HG02588 (cell line): ENCODE results near the gene CDRT15L2.
A peak's percentile ranks its signal among the peaks of the same experiment; 100 is the strongest.
"Not testable (repeated sequence)": the region's sequence is repeated elsewhere in the genome, so short reads cannot be mapped to it uniquely, and the experiment has no call there.

Experiments
- ATAC-seq: cut with Tn5 transposase; IDR thresholded peaks from one replicate; pipeline ENCODE4 v1.9.1; 2021; ENCODE audit warnings: mild to moderate bottlenecking, moderate library complexity; ENCODE audit not compliant: unreplicated experiment

CDRT15L2 gene

DNA sequence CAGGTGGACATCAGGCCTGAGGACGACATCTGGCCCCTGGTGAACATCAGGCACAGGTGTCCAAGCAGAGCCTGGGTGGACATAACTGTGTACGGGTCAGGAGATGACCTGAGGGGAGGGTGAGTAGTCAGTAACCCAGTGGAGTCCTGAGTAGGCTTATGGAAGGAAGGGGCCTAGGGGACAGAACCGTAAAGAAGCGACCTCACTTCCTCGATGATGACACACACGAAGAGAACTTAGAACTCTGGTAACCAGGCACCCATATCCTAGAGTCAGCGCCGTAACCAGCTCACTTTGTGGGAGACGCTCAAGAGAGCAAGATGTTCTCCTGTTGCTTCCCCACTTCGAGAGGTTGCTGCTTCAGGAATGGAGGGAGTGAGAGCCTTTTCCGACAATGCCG lies at the start of gene CDRT15L2:
CDRT15L2 (plus strand) TSS at position 301 of the 400 bp plus-strand sequence; CDS start at position 321, 20 bp downstream.
- not testable (repeated sequence) for ATAC-seq

DNA sequence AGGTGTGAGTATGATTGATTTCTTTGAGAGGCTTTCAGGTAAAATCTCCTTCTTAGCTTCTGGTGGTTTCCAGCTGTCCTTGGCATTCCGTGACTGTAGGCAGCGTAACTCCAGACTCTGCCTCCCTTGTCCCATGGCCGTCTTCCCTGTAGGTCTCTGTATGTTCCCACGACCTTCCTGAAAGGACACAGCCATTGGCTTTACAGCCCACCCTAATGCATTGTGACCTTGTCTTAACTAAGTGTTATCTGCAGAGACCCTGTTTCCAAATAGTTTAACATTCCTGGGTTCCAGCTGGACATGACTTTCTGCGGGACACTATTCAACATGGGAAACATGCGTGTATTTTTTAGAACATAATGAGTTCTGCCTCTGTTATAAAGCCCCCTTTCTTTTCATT lies 49.4 kb upstream of the CDRT15L2 start:
- not testable (repeated sequence) for ATAC-seq

DNA sequence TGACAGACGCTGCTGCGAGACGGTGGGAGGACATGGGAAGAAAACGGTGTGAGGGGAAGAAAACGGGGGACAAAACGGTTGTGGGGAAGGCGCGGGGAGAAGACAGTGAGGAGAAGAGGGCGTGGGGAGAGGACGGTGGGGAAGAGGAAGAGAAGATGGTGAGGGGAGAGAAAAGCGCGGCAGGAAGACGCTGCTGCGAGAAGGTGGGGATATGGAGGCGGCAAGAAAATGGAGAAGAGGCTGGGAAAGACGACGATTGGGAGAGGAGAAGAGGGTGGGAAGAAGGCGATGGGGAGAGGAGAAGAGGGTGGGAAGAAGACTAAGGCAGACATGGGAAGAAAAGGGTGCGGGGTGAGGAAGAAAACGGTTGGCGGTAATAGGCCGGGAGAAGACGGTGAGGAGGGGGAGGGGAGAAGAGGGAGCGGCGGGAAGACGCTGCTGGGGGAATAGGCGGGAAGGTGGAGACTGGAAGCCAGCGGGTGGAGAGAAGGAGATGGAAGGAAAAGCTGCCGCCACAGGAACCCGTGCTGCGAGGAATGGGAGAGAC lies 46.9 kb upstream of the CDRT15L2 start:
- not testable (repeated sequence) for ATAC-seq

DNA sequence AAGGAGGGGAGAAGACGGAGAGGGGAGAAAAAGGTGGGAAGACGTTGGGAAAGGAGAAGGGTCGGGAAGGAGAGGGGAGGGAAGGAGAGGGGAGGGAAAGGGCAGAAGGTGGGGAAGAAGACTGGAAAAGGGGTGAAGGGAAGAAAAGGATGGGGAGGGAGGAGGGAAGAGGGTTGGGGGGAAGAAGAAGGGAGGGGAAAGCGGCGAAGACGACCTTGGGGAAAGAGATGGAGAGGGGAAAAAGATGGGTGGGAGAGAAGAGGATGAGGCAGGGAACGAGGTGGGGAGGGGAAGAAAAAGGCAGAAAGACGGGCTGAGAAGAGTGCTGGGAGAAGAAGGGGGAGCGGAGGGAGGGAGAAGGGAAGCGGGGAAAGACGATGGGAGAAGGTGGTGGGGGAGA lies 46.3 kb upstream of the CDRT15L2 start:
- not testable (repeated sequence) for ATAC-seq

DNA sequence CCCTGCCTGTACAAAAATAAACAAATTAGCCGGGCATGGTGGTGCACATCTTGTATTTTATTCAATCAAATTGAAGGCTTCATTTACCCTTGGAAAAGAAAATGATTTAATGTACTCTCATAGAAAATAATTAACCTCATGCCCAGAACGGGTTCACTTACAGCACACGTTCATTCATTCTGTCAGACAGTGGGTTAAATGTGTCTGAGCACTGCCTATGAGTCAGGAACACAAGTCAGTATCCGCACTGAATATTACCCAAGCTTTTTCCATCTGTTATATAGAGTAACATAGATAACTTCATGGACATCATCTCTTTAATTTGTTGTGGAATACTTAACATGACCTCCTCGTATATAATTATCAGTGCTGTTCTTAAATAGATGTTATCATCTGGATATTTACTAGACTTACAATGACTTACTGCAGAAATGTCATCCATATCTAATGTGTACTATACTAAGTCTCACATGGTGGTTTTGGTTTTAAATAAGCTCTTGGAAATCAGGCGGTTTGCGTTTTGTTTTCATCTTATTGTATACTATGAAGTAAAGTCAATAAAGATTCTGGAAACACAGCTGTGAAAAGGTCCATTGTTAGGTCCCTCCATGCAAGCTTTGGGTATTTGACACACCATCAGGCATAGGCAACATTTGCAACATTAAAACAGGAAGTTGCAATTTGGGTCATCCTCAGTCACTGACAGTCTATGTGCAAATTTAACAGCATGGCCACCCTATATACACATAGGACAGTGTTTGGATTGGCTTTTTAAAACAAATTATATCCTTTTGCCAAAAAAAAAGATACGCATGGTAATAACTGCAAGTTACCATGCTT lies 44.6 kb upstream of the CDRT15L2 start:
- not testable (repeated sequence) for ATAC-seq

DNA sequence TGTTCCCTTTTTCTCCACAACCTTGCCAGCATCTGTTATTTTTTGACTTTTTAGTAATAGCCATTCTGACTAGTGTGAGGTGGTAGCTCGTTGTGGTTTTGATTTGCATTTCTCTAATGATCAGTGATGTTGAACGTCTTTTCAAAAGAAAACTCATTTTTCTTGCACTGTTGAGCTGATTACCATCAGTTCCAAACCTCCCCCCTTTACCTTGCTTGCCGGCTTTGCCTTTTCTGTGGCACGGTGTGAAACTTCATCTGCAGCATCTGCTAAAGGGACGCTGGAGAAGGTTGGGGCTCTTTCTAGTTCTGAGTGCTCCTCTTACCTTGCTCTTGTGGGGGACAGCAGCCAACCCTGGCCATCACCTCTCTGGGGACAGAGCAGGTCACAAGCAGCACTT lies 39.1 kb upstream of the CDRT15L2 start:
- peak; percentile 91 for ATAC-seq

DNA sequence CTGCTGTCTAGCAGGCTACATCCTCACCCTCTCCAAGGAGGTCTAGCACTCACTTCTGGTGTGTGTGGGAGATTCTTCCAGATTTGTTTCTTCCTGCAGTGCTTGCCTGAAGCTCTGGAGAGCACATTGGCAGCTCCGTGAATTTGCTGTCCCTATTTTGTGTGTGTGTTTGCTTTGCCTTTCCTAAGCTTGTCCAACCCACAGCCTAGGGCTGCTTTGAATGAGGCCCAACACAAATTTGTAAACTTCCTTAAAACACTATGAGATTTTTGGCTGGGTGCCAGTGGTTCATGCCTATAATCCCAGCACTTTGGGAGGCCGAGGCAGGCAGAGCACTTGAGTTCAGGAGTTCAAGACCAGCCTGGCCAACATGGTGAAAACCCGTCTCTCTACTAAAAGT lies 38.7 kb upstream of the CDRT15L2 start:
- ATAC-seq: not testable (repeated sequence)

DNA sequence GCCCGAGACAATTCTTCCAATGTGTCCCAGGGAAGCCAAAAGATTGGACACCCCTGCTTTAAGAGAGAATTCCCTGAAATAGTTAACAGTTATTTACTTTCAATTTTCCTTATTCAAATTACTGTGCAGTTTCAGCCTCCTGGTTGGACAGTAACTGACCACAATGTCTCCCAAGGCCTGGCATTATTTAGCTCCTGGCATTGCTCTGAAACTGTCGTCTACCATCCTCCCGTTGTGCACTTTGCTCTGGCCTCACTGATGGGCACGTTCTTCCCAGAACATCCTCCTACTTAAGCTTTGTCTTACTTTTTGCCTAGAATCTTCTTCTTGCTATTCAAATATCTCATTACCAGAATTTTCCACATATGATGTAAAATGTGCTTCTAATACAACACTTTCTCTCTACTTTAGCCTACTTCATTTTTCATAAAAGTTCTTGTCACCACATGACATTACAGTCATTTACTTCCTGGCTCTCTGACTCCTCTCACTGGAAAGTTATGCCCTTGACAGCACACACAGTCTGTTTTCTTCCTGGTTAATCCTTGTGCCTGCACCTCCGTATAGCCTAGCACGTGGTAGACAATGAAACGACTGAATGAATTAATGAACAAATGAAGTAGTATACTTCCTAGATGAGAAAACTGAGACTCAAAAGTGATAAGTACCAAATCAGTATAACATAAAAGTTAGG lies 37.5 kb upstream of the CDRT15L2 start:
- ATAC-seq: not testable (repeated sequence)

DNA sequence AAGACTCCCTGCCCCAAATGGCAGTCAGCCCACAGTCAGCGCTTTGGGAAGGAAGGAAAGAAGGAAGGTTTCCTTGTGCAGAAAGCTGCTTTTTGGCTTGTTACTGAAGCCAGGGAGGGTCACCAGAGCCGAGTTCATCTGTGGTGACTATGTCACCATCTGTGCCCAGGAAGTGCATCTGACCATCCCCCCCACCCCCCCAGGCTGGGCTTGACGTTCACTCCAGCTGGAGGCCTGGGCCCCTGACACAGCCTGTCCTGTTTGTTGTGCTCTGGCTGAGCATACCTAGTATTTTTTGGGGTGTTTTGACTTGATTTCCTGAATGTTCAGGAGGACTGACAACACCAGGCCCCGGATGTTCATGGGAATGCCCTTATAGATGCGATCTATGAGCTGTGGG lies 31.6 kb upstream of the CDRT15L2 start:
- ATAC-seq: not testable (repeated sequence)

DNA sequence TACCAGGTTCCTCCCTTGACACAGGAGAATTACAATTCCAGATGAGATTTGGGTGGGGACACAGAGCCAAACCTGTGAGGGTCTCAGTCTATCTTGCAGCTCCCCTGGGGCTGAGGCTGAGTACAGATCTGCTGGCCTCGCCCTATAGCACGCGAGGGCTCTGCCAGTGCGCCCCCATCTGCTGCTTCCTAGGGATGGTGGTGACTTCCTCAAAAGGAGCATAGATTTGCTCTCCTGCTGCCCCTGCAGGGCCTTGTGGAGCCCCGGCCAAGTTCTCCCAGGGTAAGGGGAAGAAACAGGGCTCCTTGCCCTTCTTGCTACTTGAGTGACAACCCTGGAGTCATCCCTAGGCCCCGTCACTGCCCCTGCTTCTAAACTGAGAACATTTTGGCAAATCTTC lies 26.6 kb upstream of the CDRT15L2 start:
- not testable (repeated sequence) for ATAC-seq

DNA sequence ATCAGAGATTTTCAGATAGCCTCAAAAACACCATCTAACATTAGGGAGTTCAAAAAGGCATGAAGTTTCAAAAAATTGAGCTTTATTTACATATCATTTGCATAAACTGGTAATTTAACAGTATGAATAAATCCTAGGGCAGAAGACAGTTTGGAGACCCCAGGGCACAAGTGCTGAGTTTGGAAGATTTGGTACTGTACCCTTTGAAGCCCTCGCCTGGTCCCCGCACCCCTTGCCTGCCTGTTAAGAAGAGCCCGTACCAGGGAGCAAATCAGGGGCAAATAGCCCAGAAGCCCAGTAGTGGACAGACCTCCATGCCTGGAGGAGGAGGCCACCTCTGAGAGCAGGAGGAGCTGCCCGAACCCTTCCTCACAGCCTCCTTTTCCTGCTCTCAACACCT lies 24.8 kb upstream of the CDRT15L2 start:
- not testable (repeated sequence) for ATAC-seq

DNA sequence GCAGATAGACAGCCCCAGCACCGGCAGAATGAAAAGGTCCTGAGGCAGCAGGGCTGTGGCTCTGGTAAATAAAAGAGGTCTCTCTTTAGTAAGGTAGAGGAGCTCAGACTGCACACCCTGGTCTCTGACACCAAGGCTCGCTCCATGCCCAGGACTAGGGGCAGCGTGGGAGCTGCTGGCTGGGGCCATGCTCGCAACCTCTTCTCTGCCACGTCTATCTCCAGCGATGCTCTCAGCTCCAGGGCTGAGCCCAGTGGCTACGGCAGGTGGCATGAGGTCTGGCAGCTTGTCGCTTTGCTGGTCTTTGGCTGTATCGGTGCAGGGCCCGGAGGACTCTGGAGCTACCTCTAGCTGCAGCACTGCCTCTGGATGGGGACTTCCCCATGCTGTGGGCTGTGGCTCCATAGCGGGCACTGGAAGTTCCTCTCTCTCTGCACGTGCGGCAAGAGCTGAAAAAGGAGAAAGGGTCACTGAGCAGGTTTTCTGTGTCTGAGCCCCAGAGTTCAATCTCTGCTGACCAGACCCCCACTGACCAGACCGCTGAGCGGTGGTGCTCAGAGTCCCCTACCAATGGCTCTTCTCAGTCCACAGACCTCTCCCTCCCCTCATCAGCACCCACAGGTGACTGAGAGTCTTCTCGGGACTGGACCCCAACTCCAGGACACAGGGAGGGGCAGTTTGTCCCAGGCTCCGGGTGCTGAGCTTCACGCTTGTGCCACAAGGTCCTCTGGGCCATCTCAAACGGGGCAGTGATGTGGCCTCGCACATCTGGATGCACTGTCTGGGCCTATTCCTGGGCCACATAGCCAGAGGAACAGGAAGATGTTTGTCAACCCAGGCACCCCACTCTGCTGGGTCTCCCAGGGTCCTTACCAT lies 24.2 kb upstream of the CDRT15L2 start:
- ATAC-seq: not testable (repeated sequence)

DNA sequence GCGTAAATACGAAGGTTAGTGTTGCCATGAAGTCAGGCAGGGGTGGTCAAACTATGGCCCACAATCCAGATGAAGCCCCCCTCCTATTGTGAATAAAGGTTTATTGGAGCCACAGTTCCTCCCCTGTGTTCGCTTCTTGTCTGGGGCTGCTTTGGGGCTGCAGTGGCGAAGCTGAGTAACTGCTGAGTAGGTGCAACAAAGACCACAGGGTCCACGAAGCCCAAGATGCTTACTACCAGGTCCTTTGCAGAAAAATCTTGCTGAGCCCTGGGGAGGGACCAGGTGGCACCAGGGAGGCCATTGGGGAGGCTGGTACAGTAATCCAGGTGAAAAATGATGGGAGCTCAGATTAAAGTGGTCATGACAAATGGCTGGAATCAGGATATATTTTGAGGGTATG lies 21.4 kb upstream of the CDRT15L2 start:
- ATAC-seq: not testable (repeated sequence)

DNA sequence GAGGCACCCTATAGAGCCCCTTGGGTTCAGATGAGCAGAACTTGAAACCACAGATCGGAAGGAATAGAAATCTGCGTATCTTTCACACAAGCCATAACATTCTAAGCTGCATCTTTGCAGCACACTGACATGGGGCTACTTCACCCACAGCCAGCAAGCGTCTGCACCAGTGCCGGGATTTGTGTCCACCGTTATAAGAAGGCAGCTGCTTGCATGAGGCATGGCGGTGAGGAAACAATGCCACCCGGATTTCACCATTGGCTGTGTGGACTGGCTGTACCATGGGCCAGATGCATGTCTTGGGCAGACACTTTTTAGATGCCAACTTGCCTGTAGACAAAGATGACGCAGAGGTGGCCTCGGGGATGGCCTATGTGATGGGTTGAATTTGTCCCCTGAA lies 20.5 kb upstream of the CDRT15L2 start:
- not testable (repeated sequence) for ATAC-seq

DNA sequence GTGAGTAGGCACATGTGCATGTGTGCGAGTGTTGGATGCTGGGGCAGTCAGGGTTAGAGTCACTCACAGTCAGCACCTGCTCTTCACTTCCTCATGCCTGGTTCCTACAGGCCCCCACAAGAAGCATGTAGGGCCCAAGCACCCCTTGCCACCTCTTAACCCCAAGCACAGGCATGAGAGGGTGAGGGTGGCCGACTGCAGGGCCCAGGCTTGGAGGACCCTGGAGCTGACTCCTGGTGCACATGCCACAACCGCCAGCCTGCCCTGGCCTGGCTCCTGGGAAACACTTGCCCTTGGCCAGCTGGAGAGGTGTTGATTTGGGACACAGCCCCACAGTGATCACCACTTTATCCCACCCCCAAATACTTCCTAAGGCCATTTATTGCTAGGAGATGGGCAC lies 16.9 kb upstream of the CDRT15L2 start:
- no peak for ATAC-seq

DNA sequence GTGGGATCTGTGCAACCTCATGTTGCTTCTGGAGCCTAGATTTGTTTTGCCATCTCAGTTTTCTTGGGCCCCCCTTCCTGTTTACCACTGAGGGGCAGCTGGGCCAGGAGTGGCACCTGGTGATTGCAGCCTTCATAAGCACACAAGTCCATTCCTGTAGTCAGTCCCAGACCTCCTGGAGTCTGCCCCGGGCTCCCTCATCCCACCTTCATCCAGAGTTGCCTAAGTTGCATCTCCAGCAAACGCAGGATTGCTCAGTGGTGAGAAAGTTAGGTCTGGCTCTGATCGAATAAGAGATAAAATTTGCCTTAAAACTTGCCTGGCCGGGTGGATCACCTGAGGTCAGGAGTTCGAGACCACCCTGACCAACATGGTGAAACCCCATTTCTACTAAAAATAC lies 14.3 kb upstream of the CDRT15L2 start:
- ATAC-seq: not testable (repeated sequence)

DNA sequence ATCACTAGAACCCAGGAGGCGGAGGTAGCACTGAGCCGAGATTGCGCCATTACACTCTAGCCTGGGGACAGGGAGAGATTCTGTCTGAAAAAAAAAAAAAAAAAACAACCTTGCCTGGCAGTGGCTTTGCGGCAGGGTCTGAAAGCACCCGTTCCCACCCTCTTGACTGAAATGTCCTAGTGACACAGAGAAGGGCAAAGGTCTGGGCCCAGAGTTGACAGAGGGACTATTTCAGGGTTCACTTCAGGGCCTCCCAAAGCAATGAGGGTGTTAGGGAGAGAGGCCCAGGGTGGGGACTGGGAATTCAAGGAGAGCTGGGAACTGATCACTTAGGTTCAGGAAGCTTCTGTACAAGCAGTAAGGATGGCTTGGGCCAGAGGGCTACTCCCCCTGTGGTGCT lies 13.8 kb upstream of the CDRT15L2 start:
- no peak for ATAC-seq

DNA sequence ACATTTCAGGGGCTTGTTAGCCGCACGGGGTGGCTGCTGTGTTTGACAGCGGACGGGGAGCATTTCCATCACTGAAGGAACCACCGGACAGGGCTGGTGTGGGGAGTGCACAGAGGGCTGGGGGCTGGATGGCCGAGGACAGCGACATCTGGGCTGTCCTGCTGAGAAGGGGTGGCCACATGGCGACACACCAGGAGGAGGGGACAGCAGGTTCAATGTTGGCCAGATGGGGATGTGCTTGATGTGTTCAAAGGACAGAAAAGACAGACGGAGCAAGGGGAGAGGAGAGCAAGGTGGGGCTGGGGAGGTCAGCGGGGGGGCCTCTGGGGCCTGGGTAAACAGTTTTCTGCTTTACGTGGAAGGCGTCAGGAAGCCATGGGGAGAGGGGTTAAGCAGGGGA lies 12.8 kb upstream of the CDRT15L2 start:
- not testable (repeated sequence) for ATAC-seq

DNA sequence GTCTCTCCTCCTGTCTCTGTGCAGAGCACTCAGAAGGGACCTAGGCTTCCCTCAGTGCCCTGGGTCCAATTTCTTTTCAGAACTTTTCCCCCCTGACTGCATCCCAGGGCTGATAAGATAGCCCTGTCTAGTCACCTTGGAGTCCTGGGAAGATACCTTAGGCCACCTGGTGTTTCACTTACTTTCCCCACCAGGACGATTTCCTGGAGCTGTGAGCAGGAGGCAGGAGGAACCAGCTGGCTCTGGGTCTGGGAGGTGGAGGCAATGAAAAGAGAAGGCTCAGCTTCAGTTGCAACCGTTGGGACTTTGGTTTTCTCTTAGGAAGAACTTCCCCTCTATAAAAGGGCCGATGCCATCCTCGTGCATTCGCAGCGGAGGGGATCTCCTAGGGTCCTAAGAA lies 12.1 kb upstream of the CDRT15L2 start:
- not testable (repeated sequence) for ATAC-seq

DNA sequence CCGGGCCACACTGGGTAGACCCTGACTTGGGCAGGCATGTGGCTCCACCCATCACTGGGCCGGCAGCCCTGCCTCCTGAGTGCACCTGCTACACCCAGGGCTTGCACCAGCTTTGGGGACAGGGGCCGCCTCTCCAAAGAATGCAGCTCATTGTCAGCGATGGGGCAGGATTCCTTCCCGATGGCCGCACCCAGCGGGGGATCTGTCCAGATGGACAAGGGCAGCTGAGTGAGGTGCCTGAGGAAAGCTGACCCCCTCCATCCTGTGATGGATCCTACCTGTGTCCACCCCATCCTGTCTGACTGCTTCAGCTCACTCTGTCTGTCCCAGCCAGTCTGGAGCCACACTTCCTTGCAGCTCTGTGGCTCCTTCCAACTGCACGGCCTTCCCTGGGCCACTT lies 10.9 kb upstream of the CDRT15L2 start:
- ATAC-seq: not testable (repeated sequence)

DNA sequence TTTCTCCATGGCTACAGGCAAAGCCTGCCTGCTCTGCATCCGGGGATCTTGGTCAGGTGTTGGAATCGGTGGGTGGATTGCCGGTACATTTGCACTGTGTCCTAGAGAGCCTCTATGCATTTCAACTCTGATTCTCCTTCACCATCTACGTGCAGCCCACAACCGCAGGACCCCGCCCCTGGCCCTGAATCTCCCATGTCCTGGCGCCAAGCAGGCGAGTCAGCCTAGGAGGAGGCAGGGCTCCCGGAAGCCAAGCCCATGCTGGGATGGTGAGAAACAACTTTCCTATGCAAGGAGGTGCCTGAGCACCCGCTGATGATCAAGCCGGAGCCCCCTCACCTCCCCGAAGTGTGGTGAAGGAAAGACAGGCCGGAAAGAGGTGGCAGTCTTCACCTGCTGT lies 7.9 kb upstream of the CDRT15L2 start:
- ATAC-seq: not testable (repeated sequence)
